Heart left ventricle (tissue), 13 donors: ENCODE results near the gene FOXC1.

Experiments
- POLR2A ChIP-seq, 2 donors: fragments of 450-650 bp; IDR thresholded peaks; one replicate each; pipeline ENCODE4 v1.6.1; 2017; ENCODE audit warnings: antibody characterized with exemption in 2 of 2, mild to moderate bottlenecking in 2 of 2, moderate library complexity in 2 of 2
- TF ChIP-seq, protein P1 (sequence below), 12 donors: fragments of 200-600 bp; sonication (generic) in 4 of 12; IDR thresholded peaks; one replicate each; pipeline versions ENCODE4 v1.5.0 to v1.8.0; 2018 to 2022; ENCODE audit warnings: antibody characterized with exemption in 12 of 12, mild to moderate bottlenecking in 5 of 12
- donor health status: ischemic (EF 13 %, LVEDD 7.1; RV severe dilation, severe dysfunction).
- donor health status: DM: no; HTN: yes; CAD: no.
- donor health status: DM: no; HTN: no; CAD: no.
- donor health status: ischemic (EF 25% LVEDD 6.9; RV normal size, moderate dysfunction).
- donor health status: ischemic (EF 25% LVEDD 5.7; RV mildly dilated, moderate dysfunction).
- donor health status: ischemic (EF 35%, LVEDD 5.7; RV mildly dilated, moderate dysfunction).
- donor health status: nonischemic (EF 11% LVEDD 7.7; RV severe dilation, severe dysfunction).
- donor health status: DM: yes; HTN: yes; CAD: no.
- donor health status: PGD.
- donor health status: ischemic (EF 29% LVEDD 5.4; RV normal size, mild dysfunction).
- donor health status: nonischemic (EF 23%, LVEDD 6.1; RV moderate dilation, normal function).

DNA sequence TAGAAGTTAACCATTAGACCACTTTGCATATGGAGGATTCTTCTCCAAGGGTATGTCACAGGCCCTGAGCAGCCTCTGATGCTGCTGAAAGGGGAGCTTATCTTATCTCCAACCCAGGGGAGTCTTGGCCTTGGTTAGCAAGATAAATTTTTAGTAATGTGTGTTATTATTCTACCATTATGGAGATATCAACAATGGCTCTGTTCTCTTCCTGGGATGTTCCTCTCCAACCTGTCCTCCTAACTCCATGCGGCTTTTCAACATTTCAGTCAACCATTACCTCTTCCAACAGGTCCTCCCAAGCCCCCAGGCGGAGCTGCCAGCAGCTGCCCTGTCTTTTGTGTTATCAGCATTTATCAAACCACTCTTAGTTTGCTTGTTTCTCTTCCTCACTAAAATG, 48.4 kb upstream of the FOXC1 start:
- TF ChIP-seq, protein P1, sequence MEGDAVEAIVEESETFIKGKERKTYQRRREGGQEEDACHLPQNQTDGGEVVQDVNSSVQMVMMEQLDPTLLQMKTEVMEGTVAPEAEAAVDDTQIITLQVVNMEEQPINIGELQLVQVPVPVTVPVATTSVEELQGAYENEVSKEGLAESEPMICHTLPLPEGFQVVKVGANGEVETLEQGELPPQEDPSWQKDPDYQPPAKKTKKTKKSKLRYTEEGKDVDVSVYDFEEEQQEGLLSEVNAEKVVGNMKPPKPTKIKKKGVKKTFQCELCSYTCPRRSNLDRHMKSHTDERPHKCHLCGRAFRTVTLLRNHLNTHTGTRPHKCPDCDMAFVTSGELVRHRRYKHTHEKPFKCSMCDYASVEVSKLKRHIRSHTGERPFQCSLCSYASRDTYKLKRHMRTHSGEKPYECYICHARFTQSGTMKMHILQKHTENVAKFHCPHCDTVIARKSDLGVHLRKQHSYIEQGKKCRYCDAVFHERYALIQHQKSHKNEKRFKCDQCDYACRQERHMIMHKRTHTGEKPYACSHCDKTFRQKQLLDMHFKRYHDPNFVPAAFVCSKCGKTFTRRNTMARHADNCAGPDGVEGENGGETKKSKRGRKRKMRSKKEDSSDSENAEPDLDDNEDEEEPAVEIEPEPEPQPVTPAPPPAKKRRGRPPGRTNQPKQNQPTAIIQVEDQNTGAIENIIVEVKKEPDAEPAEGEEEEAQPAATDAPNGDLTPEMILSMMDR (IDR thresholded peaks at IDR 0.05), result no peak
- no peak for TF ChIP-seq POLR2A (IDR thresholded peaks at IDR 0.05)
